GM18505 (cell line): ENCODE data around the gene PRSS8.

Experiments used
- ATAC-seq: cut with Tn5 transposase; IDR thresholded peaks from one replicate; pipeline ENCODE4 v1.9.1; 2021; ENCODE audit not compliant: unreplicated experiment
- POLR2A ChIP-seq: IDR thresholded peaks from 4 replicates; pipeline ENCODE4 v1.6.1; 2011; ENCODE audit warnings: borderline replicate concordance; ENCODE audit not compliant: insufficient read depth, insufficient read length; ENCODE audit errors: extremely low read depth

PRSS8 gene

DNA sequence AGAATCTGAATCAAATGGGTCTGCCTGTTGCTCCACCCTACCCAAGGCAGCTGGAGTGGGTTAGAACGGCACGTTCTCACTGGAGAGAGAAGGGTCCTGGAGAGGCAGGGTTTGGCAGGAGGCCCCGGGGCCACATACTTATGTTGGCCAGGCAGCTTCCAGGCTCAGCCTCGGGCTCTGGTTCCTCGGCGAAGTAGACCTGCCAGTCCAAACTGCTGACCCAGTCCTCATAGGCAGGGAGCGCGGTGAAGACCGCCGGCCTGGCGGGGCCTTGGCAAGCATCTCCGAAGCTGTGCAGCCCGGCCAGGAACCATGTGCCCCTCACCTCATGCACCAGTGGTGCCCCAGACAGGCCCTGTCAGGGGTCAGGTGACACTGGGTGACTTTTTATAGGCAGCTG, 51.5 kb downstream of the PRSS8 start:
- no peak for TF ChIP-seq POLR2A
- no peak for ATAC-seq

DNA sequence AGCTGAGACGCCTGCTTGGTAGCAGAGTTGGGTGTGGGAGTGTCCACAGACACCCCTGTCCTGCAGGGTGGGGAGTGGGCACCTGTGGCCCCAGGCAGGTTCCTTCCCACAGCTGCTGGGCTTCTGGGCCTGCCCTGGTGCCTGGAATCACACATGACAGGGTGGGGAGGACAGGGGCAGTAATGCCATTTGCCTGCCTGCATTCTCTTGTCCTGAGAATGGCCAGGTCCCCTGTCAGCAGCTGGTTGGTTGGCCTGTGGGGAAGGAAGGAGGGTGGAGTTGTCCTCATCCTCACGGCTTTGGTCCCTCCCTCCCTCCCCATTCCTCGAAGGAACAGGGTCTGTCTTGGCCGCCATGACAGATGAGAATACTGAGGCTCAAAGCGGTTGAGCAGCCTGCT, 52.0 kb downstream of the PRSS8 start:
- ATAC-seq: no peak
- TF ChIP-seq POLR2A: no peak

DNA sequence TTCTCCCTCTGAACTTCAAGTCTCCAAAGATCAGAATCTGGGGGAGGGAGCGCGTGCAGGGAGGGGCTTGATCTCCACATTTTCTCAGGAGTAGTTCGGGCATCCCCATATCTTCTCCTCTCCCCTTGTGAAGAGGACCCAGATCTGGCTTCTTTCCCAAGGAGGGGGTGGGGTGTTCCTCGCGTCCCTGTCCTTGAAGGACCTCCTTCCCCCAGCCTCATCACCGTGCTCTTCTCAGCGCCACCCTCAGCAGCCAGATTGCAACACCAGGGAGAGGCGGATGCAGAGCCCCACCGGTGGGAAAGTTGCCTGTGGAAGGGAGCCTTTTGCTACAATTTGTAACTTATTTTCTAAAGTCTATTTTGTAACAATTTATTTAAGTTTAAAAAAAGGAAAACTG, 52.4 kb downstream of the PRSS8 start:
- no peak for ATAC-seq
- no peak for TF ChIP-seq POLR2A

DNA sequence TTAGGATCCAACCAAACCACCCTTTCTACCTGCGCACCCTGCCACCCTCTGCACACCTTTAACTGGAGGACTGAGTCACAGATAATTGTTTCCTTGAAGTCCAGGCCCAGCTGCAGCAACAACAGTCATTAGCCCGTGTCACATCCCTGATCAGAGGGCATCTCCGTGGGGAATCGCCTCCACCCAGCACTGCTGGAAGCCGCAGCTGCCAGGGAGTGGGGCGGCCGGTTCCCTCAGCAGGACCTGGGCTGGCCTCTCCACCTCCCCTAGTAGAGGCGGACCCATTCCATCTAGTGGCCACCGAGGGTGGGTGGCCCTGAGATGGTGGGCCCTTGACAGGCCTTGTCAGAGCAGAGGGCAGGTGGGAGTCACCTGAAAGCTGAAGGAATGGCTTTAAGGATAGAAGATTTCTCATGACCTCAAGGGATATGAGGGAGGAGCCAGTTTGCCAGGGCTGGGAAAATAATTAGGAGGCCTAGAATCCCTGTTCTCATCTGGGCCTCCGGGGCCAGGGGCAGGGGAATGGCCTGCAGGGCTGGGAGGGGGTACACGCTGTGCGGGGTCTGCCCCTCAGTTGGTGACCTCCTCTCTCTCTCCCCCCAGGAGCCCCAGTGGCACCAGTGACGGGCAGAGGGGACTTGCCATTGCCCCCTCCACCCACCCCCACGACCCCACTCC, 53.0 kb downstream of the PRSS8 start:
- no peak for TF ChIP-seq POLR2A

More for the DNA sequence above, 53.0 kb downstream of the PRSS8 start:
- ATAC-seq: no peak
